Panc1 (cell line): ENCODE results near the gene CUZD1. TPM values are rescaled to one million over a fixed set of nuclear protein-coding genes. Genes with fewer than 3 reads are reported as not detected.

Experiments used
- ATAC-seq: fragments of 200-7000 bp; cut with Tn5 transposase; 2 replicates; pipeline ENCODE4 v1.9.1; 2020; ENCODE audit warnings: mild to moderate bottlenecking, moderate library complexity
- BruUV-seq: library from RNA; stranded (reverse); fragments of 400-500 nt; replicated peaks from 2 replicates; lab custom pipeline; 2021; lab: Mats Ljungman, UMichigan
- CTCF ChIA-PET: fragments of 300-600 bp; sonication (Branson Sonifier 250); formaldehyde crosslinking; loops from one replicate; lab custom pipeline; 2022; ENCODE audit warnings: antibody characterized with exemption; lab: Charles Lee
- POLR2A ChIA-PET: fragments of 300-600 bp; sonication (Branson Sonifier 250); formaldehyde crosslinking; loops from one replicate; lab custom pipeline; 2022; ENCODE audit warnings: antibody characterized with exemption; lab: Charles Lee
- DNase-seq: peaks from one replicate; pipeline ENCODE4 v3.0.0-alpha.2; 2010; ENCODE audit warnings: low read depth, low spot score
- H3K27ac ChIP-seq: 2 replicates; pipeline ENCODE4 v1.5.1; 2011; ENCODE audit warnings: mild to moderate bottlenecking, low read length, inconsistent platforms
- H3K27me3 ChIP-seq: fragments of 200-500 bp; sonication (Bioruptor generic); 2 replicates; pipeline ENCODE4 v1.6.0; 2014; ENCODE audit warnings: low read length, inconsistent platforms; ENCODE audit not compliant: control insufficient read depth, insufficient read depth
- H3K36me3 ChIP-seq: fragments of 200-500 bp; sonication (Bioruptor generic); 2 replicates; pipeline ENCODE4 v1.5.1; 2014; ENCODE audit warnings: inconsistent platforms, mild to moderate bottlenecking, low read length, moderate library complexity; ENCODE audit not compliant: control insufficient read depth, insufficient read depth
- H3K4me1 ChIP-seq: 2 replicates; pipeline ENCODE4 v1.5.1; 2011; ENCODE audit warnings: inconsistent platforms, mild to moderate bottlenecking, low read length, moderate library complexity; ENCODE audit not compliant: control insufficient read depth, insufficient read depth
- H3K4me3 ChIP-seq, 2 experiments: 2 replicates each; pipeline ENCODE4 v1.5.1; 2011 to 2012; ENCODE audit warnings: low read depth in 2 of 2, low read length in 2 of 2, mild to moderate bottlenecking in 2 of 2, inconsistent platforms in 1 of 2, moderate library complexity in 1 of 2
- H3K9me3 ChIP-seq: fragments of 200-500 bp; sonication (Bioruptor generic); 2 replicates; pipeline ENCODE4 v1.5.1; 2014; ENCODE audit warnings: low read depth, mild to moderate bottlenecking, inconsistent platforms, low read length, moderate library complexity; ENCODE audit not compliant: control insufficient read depth, insufficient read depth
- POLR2AphosphoS5 ChIP-seq: IDR thresholded peaks from 2 replicates; pipeline ENCODE4 v1.6.1; 2012; ENCODE audit warnings: mild to moderate bottlenecking, low read depth, low read length, moderate library complexity
- SIN3A ChIP-seq: IDR thresholded peaks from 2 replicates; pipeline ENCODE4 v1.6.1; 2012; ENCODE audit warnings: low read depth, mild to moderate bottlenecking, low read length, moderate library complexity, borderline replicate concordance; ENCODE audit not compliant: insufficient read depth
- TCF7L2 ChIP-seq: IDR thresholded peaks from 2 replicates; pipeline ENCODE4 v1.6.1; 2011; ENCODE audit warnings: mild to moderate bottlenecking, low read depth, low read length, inconsistent platforms
- in situ Hi-C: cut with HindIII; loops from 2 replicates; pipeline ENCODE4 v1.10.0; 2016; ENCODE audit warnings: low sequenced_read_pairs, low pct_unique_long_range_greater_than_20kb
- intact Hi-C: fragments of 100-400 bp; cut with micrococcal nuclease; formaldehyde crosslinking; loops from one replicate; pipeline ENCODE4 v1.10.0; 2022; ENCODE audit not compliant: unreplicated experiment
- total RNA-seq: library from RNA; stranded (reverse); gene quantifications from one replicate; pipeline ENCODE4 v1.2.1, GENCODE V29; 2021; ENCODE audit not compliant: unreplicated experiment
- TF ChIP-seq, protein P1 (sequence below), 2 experiments: IDR thresholded peaks; 2 replicates each; pipeline ENCODE4 v1.6.1; 2011 to 2012; ENCODE audit warnings: low read depth in 2 of 2, control low read depth in 1 of 2, low read length in 1 of 2, mild to moderate bottlenecking in 1 of 2, moderate library complexity in 1 of 2; ENCODE audit not compliant: insufficient read depth in 1 of 2
- TF ChIP-seq, protein P2 (sequence below): fragments of 450-650 bp; IDR thresholded peaks from 2 replicates; pipeline ENCODE4 v1.5.1; 2017; ENCODE audit warnings: mild to moderate bottlenecking

CUZD1 gene
- total RNA-seq, 1 experiment from 2014 or later: 2.9 TPM

DNA sequence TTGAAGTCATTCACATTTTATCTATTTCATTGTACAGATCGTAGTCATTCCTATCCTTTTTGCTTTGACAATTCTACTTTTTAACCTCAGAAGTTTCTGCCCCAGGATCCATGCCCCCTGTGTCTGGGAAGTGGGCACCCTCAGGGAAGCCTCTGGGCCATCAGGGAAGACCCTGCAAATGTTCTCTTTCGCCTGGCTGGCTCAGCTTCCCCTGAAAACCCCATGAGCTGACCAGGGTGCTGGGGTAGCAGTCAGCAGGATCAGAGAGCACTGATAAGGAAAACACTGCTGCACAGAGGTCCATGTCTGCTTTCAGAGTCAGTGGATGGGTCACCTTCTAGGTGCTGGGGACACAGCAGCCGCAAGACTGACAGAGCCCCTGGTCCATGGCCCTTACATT lies 23.8 kb downstream of the CUZD1 start:
- intact Hi-C loops (no loop called here), in situ Hi-C loops (no loop called here)
- Histone ChIP-seq H3K9me3 (no peaks in the 10 kb centered on the region), H3K4me1 (no peaks in the 10 kb centered on the region), H3K36me3 (no peaks in the 10 kb centered on the region), H3K4me3 (no peak overlapping the region), H3K27me3 (peaks cover 20% of the 10 kb centered on the region), H3K27ac (no peak overlapping the region)
- ChIA-PET POLR2A (no interaction called here), CTCF (no interaction called here)
- ATAC-seq (no peak), DNase-seq (no peak)
- TF ChIP-seq, protein P1, sequence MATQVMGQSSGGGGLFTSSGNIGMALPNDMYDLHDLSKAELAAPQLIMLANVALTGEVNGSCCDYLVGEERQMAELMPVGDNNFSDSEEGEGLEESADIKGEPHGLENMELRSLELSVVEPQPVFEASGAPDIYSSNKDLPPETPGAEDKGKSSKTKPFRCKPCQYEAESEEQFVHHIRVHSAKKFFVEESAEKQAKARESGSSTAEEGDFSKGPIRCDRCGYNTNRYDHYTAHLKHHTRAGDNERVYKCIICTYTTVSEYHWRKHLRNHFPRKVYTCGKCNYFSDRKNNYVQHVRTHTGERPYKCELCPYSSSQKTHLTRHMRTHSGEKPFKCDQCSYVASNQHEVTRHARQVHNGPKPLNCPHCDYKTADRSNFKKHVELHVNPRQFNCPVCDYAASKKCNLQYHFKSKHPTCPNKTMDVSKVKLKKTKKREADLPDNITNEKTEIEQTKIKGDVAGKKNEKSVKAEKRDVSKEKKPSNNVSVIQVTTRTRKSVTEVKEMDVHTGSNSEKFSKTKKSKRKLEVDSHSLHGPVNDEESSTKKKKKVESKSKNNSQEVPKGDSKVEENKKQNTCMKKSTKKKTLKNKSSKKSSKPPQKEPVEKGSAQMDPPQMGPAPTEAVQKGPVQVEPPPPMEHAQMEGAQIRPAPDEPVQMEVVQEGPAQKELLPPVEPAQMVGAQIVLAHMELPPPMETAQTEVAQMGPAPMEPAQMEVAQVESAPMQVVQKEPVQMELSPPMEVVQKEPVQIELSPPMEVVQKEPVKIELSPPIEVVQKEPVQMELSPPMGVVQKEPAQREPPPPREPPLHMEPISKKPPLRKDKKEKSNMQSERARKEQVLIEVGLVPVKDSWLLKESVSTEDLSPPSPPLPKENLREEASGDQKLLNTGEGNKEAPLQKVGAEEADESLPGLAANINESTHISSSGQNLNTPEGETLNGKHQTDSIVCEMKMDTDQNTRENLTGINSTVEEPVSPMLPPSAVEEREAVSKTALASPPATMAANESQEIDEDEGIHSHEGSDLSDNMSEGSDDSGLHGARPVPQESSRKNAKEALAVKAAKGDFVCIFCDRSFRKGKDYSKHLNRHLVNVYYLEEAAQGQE (IDR thresholded peaks at IDR 0.05; ENCODE audit: insufficient read depth in 1 of 2, low read depth in 2 of 2, low read length in 1 of 2): no peak
- TF ChIP-seq POLR2AphosphoS5: no peak
- TF ChIP-seq SIN3A: no peak
- no TSS peak for BruUV-seq

DNA sequence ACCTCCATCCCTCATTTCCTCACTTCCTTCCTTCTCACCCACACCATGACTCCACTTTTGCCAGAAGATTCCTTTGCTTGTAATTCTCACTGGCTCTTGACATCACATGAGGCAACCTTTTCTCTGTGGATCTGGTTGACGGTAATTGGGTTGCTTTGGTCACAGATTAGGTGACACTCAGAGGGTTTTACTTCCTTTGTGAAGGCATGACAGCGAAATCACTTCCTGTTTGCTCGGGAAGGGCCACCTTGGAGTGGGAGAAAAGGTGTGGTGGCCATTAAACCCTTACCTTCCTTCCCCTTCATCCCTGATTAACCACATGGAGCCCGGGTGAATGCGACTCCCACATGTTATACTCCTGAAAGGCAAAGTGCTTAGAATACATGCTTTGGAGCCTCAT lies 30.2 kb downstream of the CUZD1 start:
- Histone ChIP-seq H3K27me3 (peaks cover 2% of the 10 kb centered on the region; the same call in 1 of the 2 replicates), H3K36me3 (no peaks in the 10 kb centered on the region), H3K27ac (no peak overlapping the region), H3K4me1 (no peaks in the 10 kb centered on the region), H3K9me3 (no peaks in the 10 kb centered on the region), H3K4me3 (no peak overlapping the region)
- CTCF ChIA-PET: no interaction called here
- in situ Hi-C loops (no loop called here), intact Hi-C loops (no loop called here)
- no peak for ATAC-seq
- no TSS peak for BruUV-seq
- TF ChIP-seq, protein P2, sequence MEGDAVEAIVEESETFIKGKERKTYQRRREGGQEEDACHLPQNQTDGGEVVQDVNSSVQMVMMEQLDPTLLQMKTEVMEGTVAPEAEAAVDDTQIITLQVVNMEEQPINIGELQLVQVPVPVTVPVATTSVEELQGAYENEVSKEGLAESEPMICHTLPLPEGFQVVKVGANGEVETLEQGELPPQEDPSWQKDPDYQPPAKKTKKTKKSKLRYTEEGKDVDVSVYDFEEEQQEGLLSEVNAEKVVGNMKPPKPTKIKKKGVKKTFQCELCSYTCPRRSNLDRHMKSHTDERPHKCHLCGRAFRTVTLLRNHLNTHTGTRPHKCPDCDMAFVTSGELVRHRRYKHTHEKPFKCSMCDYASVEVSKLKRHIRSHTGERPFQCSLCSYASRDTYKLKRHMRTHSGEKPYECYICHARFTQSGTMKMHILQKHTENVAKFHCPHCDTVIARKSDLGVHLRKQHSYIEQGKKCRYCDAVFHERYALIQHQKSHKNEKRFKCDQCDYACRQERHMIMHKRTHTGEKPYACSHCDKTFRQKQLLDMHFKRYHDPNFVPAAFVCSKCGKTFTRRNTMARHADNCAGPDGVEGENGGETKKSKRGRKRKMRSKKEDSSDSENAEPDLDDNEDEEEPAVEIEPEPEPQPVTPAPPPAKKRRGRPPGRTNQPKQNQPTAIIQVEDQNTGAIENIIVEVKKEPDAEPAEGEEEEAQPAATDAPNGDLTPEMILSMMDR: no peak
- TF ChIP-seq SIN3A (no peak), TCF7L2 (no peak), POLR2AphosphoS5 (no peak)
- TF ChIP-seq, protein P1 (IDR thresholded peaks at IDR 0.05; ENCODE audit: insufficient read depth in 1 of 2, low read depth in 2 of 2, low read length in 1 of 2): no peak
- no peak for DNase-seq
- POLR2A ChIA-PET: no interaction called here
